ENCODE results near the gene PASK. TPM values are rescaled to one million over a fixed set of nuclear protein-coding genes. Genes with fewer than 3 reads are reported as not detected.

PASK gene
- total RNA-seq, 1 experiment from 2014 or later: 80.9 TPM

DNA sequence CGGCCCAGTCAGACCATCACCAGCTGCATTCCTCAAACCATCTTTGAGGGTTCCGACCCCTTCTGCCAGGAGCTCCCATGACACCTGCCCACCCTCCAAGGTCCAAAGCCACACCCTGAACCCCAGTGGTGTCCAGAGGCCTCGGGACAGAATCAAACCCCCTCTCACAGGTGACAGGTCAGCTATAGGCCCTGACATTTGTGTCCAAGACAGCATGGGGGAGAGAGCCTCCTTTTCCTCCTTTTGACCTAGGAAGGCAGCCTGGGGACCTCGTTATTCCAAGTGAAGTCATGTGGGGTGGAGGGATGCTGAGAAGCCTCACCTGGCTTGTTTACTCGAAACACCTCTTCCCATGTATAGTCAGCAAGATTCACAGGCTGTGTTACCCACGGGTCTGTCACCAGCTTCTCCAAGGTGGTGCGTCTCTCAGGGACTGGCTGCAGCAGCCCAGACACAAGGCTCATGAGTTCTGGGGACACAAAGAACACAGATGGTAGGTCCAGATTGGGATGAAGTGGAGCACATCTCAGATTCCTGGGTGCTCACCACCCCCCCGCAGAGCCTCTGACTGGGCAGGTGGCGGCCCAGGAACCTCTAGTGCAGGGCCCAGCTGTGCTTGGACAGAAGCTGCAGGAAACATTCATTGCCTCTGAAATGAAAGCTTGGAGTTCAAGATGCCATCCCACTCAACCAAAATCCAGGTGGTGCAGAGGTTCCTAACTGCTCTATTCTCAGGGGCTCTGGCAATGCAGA lies 42.1 kb downstream of the PASK start:
- TF ChIP-seq MXD4 (CRISPR knock-in tag; IDR thresholded peaks at IDR 0.05; ENCODE audit: borderline replicate concordance) (no peak), NR3C1 (CRISPR knock-in tag; conservative IDR thresholded peaks at IDR 0.05; ENCODE audit: low read depth) (no peak), ZBTB21 (CRISPR knock-in tag; IDR thresholded peaks at IDR 0.05; ENCODE audit: borderline replicate concordance) (no peak), E2F4 (CRISPR knock-in tag; IDR thresholded peaks at IDR 0.05; ENCODE audit: borderline replicate concordance, low read depth) (no peak), ATF6 (CRISPR knock-in tag; IDR thresholded peaks at IDR 0.05) (no peak), ETV6 (CRISPR knock-in tag; IDR thresholded peaks at IDR 0.05) (no peak), TP53 (CRISPR knock-in tag; IDR thresholded peaks at IDR 0.05) (no peak), JUN (CRISPR knock-in tag; IDR thresholded peaks at IDR 0.05) (no peak), ZNF138 (CRISPR knock-in tag; conservative IDR thresholded peaks at IDR 0.05) (no peak), JAZF1 (CRISPR knock-in tag; IDR thresholded peaks at IDR 0.05) (no peak), USF2 (CRISPR knock-in tag; IDR thresholded peaks at IDR 0.05) (no peak), PRRX2 (CRISPR knock-in tag; IDR thresholded peaks at IDR 0.05) (no peak)
- TF ChIP-seq, protein P1, sequence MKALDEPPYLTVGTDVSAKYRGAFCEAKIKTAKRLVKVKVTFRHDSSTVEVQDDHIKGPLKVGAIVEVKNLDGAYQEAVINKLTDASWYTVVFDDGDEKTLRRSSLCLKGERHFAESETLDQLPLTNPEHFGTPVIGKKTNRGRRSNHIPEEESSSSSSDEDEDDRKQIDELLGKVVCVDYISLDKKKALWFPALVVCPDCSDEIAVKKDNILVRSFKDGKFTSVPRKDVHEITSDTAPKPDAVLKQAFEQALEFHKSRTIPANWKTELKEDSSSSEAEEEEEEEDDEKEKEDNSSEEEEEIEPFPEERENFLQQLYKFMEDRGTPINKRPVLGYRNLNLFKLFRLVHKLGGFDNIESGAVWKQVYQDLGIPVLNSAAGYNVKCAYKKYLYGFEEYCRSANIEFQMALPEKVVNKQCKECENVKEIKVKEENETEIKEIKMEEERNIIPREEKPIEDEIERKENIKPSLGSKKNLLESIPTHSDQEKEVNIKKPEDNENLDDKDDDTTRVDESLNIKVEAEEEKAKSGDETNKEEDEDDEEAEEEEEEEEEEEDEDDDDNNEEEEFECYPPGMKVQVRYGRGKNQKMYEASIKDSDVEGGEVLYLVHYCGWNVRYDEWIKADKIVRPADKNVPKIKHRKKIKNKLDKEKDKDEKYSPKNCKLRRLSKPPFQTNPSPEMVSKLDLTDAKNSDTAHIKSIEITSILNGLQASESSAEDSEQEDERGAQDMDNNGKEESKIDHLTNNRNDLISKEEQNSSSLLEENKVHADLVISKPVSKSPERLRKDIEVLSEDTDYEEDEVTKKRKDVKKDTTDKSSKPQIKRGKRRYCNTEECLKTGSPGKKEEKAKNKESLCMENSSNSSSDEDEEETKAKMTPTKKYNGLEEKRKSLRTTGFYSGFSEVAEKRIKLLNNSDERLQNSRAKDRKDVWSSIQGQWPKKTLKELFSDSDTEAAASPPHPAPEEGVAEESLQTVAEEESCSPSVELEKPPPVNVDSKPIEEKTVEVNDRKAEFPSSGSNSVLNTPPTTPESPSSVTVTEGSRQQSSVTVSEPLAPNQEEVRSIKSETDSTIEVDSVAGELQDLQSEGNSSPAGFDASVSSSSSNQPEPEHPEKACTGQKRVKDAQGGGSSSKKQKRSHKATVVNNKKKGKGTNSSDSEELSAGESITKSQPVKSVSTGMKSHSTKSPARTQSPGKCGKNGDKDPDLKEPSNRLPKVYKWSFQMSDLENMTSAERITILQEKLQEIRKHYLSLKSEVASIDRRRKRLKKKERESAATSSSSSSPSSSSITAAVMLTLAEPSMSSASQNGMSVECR (CRISPR knock-in tag; IDR thresholded peaks at IDR 0.05; ENCODE audit: borderline replicate concordance): no peak
- CTCF ChIA-PET: no interaction called here
- H3K4me3 Mint-ChIP-seq: no peak overlapping the region
- no peaks in the 10 kb centered on the region for H3K9me3 Mint-ChIP-seq
- peaks cover 5% of the 10 kb centered on the region for H3K4me1 Mint-ChIP-seq
- POLR2A ChIA-PET: no interaction called here
- no peak for DNase-seq (ENCODE audit: low spot score)
- peaks cover 9% of the 10 kb centered on the region; the same call in 1 of the 2 replicates for H3K36me3 Mint-ChIP-seq
- ATAC-seq: no peak
- H3K27ac Mint-ChIP-seq: no peak overlapping the region
- no peaks in the 10 kb centered on the region for H3K27me3 Mint-ChIP-seq (ENCODE audit: low read depth)

GRCh38 chr2:241105641-241106040 lies 43.6 kb downstream of the PASK start:
- H3K27ac Mint-ChIP-seq: no peak overlapping the region
- peaks cover 5% of the 10 kb centered on the region for H3K4me1 Mint-ChIP-seq
- H3K9me3 Mint-ChIP-seq: no peaks in the 10 kb centered on the region
- ChIA-PET POLR2A (no interaction called here), CTCF (no interaction called here)
- no peaks in the 10 kb centered on the region; the same call in 1 of the 2 replicates for H3K36me3 Mint-ChIP-seq
- H3K27me3 Mint-ChIP-seq (ENCODE audit: low read depth): no peaks in the 10 kb centered on the region
- ATAC-seq (no peak), DNase-seq (ENCODE audit: low spot score) (no peak)
- H3K4me3 Mint-ChIP-seq: no peak overlapping the region
- TF ChIP-seq PRRX2 (CRISPR knock-in tag; IDR thresholded peaks at IDR 0.05): no peak
- no peak for TF ChIP-seq HMGXB4 (CRISPR knock-in tag; IDR thresholded peaks at IDR 0.05)
- TF ChIP-seq, protein P2, sequence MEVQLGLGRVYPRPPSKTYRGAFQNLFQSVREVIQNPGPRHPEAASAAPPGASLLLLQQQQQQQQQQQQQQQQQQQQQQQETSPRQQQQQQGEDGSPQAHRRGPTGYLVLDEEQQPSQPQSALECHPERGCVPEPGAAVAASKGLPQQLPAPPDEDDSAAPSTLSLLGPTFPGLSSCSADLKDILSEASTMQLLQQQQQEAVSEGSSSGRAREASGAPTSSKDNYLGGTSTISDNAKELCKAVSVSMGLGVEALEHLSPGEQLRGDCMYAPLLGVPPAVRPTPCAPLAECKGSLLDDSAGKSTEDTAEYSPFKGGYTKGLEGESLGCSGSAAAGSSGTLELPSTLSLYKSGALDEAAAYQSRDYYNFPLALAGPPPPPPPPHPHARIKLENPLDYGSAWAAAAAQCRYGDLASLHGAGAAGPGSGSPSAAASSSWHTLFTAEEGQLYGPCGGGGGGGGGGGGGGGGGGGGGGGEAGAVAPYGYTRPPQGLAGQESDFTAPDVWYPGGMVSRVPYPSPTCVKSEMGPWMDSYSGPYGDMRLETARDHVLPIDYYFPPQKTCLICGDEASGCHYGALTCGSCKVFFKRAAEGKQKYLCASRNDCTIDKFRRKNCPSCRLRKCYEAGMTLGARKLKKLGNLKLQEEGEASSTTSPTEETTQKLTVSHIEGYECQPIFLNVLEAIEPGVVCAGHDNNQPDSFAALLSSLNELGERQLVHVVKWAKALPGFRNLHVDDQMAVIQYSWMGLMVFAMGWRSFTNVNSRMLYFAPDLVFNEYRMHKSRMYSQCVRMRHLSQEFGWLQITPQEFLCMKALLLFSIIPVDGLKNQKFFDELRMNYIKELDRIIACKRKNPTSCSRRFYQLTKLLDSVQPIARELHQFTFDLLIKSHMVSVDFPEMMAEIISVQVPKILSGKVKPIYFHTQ (CRISPR knock-in tag; IDR thresholded peaks at IDR 0.05): no peak
- TF ChIP-seq ETV6 (CRISPR knock-in tag; IDR thresholded peaks at IDR 0.05): no peak
- no peak for TF ChIP-seq ZNF425 (CRISPR knock-in tag; conservative IDR thresholded peaks at IDR 0.05)
- no peak for TF ChIP-seq NFYB (CRISPR knock-in tag; conservative IDR thresholded peaks at IDR 0.05; ENCODE audit: low read depth)
- no peak for TF ChIP-seq SOX15 (CRISPR knock-in tag; IDR thresholded peaks at IDR 0.05)
- TF ChIP-seq ZNF232 (CRISPR knock-in tag; IDR thresholded peaks at IDR 0.05): no peak
